Muscle of arm (tissue), 12 donors: ENCODE results near the gene KRT71. TPM values are rescaled to one million over a fixed set of nuclear protein-coding genes. Genes with fewer than 3 reads are reported as not detected.
"Not testable (repeated sequence)": the region's sequence is repeated elsewhere in the genome, so short reads cannot be mapped to it uniquely, and the experiment has no call there.

Experiments
- DNase-seq: peaks from one replicate; pipeline ENCODE4 v3.0.0-alpha.2; 2013
- polyA plus RNA-seq, 12 donors: library from polyadenylated mRNA; unstranded; fragments of 120-200 nt; gene quantifications; one replicate each; pipeline ENCODE4 v1.2.1, GENCODE V29; 2013; ENCODE audit not compliant: insufficient read length in 12 of 12

Gene KRT71
- polyA plus RNA-seq, 12 donors: 0.08 TPM; not detected in 10

DNA sequence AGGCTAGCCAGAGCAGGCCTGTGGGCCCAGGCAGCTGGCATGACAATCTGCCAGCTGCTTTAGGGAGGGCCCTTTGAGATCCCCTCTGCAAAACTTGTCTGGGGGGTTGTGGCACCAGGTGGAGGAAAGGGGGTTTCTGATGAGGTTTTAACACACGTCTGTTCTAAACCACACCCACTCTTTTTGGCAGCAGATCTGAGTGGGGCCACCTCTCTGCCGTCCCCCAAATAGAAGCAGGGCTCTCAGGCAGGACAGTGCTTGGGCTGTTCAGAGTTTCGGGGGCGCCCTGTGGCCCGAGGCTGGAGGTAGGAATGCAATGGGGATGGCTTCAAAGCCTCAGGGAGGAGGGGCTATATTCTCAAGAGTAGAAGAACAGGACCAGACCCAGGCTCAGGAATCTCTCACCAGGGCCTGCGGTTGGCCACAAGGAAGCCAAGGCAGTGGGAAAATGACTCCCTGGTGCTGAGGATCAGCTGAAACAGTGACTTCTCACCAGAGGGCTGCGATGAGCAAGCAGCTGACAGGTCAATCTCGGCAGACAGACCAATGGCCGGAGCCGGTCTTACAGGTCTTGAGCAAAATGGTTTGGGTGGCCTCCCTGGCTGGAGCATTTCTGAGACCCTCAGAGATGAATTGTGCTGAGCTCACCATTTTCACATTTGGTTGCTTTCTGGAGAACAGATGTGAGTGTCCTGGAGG lies 31.2 kb downstream of the KRT71 start:
- no peak for DNase-seq

DNA sequence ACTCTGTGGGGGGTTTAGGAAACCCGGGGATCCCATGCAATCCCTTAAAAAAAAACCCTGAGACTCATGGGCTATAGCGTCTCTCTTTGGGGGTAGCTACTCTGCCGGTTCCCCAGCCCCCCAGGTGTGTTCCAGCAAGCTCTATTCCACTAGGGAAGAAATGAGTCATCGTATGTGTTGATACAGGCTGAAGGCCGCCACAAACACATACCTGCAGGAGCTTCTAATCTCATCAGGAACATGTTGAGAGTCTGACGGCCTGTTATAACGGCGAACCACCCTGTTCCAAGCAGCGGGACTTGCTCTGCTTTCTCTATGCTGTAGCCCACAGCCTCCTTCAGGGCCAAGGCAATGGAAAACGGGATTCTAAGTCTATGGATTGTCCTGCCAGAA lies 31.8 kb downstream of the KRT71 start:
- no peak for DNase-seq

DNA sequence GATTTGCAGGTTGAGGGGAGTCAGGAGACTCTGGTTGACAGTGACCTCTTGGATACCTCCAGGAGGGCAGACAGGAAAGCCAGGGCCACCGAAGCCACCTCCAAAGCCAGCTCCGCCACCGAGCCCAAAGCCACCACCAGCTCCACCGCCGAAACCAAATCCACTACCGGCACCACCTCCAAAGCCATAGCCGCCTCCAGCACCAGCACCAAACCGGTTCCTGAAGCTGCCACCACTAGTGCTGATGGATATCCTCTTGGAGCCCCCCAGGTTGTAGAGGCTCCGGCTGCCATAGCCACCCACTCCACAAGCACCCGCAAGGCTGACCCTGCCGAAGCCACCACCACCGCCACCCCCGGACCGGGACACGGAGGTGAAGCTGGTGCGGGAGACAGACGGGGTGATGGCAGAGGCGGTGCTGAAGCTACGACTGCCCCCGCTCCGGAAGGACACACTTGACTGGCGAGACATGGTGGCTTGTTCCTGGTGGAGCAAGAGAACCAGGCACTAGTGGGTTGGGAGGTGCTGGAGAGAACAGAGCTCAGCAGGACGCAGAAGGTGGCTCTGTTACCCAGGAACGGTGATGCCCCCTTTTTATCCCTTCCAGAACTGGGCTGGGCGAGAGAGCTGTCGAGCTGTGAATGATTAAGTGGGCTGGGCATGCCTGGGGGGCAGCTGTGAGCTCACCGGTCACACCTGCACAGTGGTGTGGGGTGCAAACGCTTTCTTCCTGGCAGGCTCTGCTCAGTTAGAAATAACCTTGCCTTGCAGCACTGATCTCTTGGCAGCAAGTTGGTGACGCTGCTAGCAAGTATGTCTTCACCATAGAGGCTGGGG lies 32.9 kb downstream of the KRT71 start, which contains the start of gene KRT5:
Gene KRT5, minus strand, starts transcription at position 569 of the 837 bp plus-strand sequence. Its CDS starts 98 bp downstream, at position 471.
- DNase-seq: no peak

DNA sequence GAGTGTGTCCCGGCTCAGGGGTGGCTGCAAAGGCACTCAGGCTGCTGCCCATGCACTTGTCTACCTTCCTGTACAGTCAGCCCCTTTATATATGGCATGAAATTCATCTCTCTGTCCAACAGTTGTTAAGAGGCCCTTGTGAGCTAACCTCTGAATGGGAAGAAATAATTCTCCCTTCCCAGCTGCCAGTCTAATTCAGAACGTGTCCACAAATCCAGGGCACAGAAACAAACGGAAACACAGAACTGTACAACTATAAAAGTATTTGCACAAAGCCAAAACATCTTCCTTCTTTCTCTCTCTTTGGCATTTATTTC lies 33.6 kb downstream of the KRT71 start:
- no peak for DNase-seq

DNA sequence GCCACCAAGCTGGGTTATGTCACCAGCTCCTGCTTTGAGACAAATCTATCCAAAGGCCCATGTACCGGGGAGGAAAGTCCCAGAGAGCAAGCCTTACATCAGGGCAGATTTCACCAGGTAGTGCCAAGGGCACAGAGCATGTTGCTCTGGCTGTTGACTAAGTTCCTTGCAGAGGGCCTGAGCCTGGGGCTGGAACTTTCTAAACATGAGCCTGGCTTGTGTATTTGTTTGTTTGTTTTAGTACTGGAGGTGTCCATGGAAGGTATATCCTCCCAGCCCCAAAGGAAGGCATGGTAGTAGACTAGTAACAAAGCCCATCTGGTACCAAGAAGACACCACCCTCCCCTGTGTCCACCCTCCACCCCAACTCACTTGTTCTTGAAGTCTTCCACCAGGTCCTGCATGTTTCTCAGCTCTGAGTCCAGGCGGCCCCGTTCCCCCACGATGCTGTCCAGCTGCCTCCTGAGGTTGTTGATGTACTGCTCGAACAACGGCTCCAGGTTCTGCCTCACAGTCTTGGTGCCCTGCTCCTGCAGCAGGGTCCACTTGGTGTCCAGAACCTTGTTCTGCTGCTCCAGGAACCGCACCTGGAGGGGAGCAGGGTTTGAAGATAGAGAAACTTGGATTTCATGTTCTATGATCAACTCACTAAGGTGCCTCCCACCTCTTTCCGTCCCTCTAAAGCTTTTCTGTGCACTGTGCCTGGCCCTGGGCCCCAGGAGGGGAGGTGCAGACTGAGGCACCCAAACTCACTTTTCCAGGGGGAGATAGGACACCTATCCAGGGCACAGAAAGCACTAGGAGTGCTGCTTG lies 34.2 kb downstream of the KRT71 start:
- no peak for DNase-seq

DNA sequence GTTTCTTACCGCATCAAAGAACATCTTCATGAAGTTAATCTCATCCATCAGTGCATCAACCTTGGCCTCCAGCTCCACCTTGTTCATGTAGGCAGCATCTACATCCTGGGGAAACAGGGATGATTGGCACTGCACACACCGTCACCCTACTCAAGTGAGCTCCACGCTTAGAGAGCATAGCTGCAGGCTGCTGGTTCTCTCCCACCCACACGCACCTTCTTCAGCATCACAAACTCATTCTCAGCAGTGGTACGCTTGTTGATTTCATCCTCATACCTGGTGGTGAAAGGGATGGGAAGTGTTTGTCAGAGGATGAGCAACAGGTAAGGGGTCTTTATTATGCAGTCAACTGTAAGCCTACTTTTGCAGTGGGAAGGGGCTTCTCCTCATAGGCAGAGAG lies 35.1 kb downstream of the KRT71 start:
- no peak for DNase-seq

DNA sequence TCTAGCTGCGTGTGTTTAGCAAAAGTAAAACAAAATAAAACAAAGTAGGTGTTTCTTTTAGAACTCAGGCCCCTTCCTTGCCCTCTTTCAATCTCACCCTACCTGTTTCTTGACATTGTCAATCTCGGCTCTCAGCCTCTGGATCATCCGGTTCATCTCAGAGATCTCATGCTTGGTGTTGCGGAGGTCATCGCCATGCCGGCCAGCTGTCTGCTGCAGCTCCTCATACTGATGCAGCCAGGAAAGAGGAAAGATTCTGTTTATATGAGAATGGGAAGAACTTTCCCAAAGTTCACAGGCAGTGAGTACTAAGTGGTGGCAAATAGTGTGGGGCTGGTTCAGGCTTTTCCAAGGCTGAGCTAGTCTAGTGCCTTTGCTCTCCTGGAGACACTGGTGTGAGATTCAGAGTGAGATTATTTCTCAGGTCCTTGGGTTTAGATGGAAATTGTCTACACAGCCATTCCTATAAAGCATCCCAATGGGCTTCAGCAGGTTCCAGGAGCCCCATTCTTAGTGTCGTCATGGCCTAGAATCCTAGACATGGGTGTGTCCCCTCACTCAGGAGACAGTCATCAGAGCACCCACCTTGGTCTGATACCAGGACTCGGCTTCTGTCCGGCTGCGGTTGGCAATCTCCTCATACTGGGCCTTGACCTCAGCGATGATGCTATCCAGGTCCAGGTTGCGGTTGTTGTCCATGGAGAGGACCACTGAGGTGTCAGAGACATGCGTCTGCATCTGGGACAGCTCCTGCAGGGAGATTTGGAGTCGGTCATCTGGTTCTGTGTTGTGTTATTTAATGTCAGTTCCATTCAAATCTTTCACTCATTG lies 35.7 kb downstream of the KRT71 start:
- DNase-seq: no peak

DNA sequence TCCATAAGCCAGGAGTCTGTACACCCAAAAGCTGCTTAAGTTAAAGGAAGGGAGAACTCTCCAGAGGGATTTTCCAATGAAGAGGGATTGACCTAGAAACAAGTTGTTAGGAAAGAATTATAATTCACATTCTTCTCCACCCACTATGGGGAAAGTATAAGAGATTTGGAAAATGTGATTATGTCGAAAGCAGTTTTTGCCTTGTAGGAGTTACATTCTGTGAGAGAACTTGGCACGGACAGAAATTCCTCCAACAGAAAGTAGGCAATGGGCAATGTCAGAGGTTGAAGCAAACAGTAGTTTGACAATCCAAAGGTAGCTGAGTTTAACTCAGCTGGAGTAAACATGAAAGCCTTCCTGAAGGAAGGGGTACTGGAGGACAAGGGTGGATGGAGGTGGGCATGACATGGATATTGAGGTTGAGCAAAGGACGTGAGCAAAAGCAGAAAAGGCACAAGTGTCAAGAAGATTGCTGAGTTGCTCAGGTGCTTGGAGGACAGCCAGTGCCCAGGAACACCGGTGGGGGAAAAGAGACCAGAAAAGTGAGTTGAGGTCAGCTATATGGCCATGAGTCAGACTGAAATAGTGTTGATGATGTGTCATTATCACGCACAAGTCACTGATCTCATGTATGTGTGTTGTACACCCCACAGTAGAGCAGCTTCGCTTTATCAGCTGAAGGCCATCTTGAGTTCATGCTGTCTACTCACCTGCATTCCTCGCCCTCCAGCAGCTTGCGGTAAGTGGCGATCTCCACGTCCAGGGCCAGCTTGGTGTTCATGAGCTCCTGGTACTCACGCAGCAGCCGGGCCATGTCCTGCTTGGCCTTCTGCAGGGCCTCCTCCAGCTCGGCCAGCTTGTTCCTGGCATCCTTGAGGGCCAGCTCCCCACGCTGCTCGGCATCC lies 36.8 kb downstream of the KRT71 start:
- no peak for DNase-seq

DNA sequence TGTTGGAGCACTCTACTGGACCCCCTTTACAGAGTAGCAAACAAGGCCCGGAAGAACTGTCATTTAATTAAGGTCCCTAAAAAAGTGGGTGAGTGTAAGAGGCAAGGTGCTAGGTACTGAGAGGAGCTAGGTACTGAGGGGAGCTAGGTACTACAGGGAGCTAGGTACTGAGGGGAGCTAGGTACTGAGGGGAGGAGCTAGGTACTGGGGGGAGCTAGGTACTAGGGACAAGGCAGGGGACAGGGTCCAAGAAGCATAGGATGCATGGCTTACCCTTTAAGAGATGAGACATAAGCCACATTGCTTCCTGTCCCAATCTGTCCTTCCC lies 37.7 kb downstream of the KRT71 start:
- no peak for DNase-seq

DNA sequence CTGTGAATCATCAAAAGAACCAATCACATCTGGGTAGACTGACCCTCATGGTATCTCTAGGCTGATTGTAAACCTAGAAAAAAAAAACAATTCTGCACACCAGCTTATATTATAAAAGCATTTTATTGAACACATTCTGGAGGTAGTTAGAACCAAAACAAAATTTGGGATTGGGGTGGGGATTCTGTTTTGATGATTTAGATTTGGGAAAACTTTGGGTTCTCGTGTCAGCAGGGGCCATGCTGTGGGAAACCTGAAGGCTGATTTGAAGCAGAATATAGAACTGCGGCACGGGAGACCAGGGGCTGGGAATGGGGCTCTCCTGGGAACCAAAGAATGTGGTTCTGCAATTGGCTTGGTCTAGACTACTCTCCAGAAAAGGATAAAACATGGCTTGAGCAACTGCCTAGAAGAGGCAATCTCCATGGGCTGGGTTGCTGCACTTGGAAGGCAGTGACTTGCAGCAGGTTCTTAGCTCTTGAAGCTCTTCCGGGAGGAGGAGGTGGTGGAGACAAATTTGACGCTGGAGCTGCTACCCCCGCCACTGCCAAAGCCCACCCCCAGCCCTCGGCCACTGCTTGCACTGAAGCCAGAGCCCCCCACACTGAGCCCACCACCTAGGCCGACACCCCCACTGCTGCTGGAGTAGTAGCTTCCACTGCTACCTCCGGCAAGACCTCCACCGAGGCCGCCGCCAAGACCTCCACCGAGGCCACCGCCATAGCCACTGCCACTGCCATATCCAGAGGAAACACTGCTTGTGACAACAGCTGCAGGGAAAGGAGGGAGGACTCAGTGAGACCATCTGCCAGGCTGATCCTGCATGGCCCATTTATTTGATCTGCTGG lies 38.2 kb downstream of the KRT71 start:
- DNase-seq: no peak

DNA sequence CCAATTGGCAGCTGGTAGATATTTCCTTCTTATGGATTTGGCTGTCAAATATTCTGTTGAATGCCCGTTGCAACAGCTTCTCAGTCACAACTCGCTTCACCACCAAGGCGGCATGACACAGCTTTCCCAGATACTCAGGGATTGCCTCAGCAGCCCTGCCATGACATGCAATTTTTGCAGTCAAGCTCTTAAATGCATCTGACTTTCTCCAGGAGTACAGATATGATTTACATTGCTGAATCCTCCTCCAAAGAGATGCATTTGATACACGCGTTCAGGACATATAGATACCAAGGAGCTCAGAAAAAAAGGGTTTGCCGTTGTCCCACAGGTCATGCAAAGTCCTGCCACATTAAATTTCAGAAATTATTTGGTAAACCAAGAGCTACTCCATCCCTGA lies 39.2 kb downstream of the KRT71 start:
- no peak for DNase-seq

DNA sequence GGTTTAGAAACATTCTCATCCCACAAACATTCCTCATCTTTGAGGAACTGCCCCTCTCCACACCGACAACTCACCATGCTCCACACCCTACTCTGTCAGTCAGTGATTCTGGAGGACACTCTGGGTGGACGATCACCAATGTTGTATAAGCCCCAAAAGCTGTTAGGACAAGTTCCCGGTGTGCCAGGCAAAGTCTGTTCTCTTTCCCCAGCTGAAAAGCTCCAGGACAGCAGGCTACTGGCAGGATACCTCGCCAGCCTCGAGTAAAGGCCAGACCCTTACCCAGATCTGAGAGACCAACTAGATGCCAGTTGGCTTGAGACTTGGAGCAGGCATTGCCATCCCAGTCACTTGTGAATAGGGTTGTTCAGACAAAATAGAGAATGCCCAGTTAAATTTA lies 44.7 kb downstream of the KRT71 start:
- no peak for DNase-seq

DNA sequence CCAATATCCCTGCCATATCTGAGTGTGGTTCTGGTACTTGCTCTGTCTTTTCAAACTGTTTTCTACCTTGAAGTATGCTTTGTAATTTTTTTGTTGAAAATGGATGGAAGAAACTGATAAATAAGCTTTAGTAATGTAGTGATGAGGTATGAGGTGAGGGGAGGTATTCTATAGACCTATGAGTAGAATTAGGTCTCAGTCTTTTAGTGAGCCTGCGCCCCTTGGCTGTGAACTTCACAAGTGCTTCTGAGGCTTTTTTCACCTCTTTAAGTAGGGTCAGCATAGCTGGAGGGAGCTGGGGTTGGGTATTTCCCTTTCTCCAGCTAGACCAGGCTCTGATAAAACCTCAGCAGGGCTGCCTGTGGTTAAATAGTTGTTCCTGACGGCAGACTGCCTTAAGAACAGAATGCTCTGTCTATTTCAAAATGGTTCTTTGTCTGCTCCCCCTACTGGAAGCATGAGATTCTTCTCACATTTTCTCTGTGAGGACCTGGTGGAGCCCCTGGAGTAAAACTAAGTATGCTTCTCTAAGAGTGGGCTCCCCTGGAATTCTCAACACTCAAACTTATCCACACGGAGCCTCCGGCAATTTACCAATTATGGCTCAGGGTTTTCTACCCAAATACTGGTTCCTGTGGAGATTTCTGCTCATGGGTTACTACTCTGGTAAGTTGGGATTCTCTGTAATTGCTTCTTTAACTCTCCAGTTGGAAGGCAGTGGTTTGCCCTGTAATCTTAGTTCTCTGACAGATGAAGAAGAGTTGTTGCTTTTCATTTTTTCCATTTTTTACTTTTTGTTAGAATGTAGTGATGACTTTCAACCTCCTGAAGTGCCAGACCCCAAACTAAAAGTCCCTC lies 45.9 kb downstream of the KRT71 start:
- DNase-seq: no peak

DNA sequence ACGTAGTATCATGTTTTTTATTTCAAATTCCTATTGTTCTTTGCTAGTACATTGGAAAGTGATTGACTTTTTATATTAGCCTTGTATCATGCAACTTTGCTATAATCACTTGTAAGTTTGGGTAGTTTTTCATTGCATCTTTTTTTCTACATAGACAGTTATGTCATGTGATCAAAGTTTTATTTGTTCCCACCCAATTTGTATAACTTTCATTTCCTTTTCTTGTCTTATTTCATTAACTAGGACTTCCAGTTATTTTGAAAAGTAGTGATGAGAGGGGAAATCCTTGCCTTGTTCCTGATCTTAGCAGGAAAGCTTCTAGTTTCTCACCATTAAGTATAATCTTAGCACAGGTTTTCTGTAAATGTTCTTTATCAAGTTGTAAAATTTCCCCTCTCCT lies 50.1 kb downstream of the KRT71 start:
- no peak for DNase-seq

DNA sequence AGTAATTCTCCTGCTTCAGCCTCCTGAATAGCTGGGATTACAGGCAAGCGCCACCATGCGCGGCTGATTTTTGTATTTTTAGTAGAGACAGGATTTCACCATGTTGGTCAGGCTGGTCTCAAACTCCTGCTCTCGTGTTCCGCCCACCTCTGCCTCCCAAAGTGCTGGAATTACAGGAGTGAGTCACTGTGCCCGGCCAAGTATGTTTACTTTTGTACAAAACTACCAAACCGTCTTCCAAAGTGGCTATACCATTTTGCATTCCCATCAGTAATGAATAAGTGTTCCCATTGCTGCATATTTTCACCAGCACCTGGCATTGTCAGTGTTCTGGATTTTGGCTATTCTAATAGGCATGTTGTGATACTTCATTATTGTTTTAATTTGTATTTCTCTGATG lies 51.5 kb downstream of the KRT71 start:
- DNase-seq: no peak

DNA sequence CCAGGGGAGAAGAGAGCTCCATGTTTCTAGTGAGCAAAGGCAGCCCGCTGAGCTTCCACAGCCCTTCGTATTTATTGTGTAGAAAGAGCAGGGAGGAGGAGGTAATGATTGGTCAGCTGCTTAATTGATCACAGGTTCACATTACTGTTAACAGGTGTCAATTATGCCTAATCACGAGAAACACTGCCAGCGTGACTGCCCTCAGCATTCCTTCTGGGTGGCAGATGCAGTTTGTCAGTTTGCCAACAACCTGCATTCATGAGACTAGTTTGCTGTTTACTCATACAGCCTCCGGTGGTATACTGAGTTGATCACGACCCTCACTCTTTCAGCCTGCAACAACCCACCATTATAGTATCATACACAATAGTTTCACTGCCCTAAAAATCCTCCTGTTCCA lies 52.4 kb downstream of the KRT71 start:
- not testable (repeated sequence) for DNase-seq

DNA sequence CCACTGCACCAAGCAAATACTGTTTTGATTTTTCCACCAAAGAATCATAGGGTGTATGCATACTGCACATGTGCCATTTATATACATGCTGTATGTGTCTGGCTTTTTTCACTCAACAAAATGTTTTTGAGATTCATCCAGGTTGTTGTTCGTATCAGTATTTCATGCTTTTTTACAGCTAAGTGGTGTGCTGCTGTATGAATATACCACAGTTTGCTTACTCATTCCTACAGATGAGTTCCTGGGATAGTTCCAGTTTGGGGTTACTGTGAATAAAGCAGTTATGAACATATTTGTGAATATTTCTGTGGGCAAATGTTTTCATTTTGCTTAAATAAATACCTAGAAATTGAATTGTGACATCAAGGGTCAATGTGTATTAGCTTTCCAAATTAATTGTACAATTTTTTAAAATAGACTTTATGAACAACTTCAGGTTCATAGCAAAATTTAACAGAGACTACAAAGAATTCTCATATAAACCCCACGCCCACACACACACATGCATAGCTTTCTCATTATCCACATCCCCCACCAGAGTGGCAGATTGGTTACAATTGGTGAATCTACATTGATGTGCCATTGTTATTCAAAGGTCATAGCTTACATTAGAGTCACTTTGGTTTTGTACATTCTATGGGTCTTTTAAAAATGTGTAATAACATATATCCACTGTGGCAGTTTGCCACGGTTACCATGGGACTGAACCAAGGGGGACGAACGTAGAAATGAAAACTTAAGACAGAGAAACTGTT lies 53.0 kb downstream of the KRT71 start:
- DNase-seq: no peak

DNA sequence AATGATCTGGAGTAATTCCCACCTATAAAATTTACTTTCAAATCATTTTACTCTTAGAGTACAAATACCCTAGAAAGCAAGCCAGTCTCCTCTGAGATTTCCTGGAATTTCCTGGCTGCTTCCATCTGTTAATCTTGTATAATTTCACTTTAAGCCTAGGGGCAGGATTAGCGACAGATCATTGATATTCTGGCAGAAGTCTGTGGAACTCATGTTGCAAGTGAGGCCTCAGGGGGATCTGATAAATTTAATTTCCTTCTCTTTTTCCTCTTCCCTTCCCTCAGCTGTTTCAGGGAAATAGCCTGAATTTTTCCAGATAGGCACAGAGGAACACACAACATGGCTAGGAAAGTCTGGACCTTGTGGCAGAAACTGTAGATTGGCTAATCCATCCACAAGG lies 54.0 kb downstream of the KRT71 start:
- no peak for DNase-seq
